ENCODE measurements around the gene DNLZ. TPM values are rescaled to one million over a fixed set of nuclear protein-coding genes. Genes with fewer than 3 reads are reported as not detected.

The DNLZ gene
- polyA plus RNA-seq, 2 of the 4 experiments (the other 2 are of a cell fraction), result 8.0 to 19.9 TPM

- TF ChIP-seq FOSL2 (IDR thresholded peaks at IDR 0.05), result no peak
- TF ChIP-seq FOSL2 (CRISPR knock-in tag; IDR thresholded peaks at IDR 0.05), result no peak
- no peak for TF ChIP-seq KDM1A (IDR thresholded peaks at IDR 0.05; ENCODE audit: low read depth)
- no peak for TF ChIP-seq MAZ (IDR thresholded peaks at IDR 0.05; ENCODE audit: borderline replicate concordance, low read depth, low read length)
- TF ChIP-seq CHD2 (IDR thresholded peaks at IDR 0.05; ENCODE audit: low read length, partially characterized antibody), result no peak
- TF ChIP-seq NPAS2 (CRISPR knock-in tag; IDR thresholded peaks at IDR 0.05; ENCODE audit: borderline replicate concordance), result no peak
- TF ChIP-seq CTCF (IDR thresholded peaks at IDR 0.05), result no peak
Observed at GRCh38 chr9:136395345-136396218, 32.0 kb upstream of the DNLZ start (continued).

GRCh38 chr9:136395020-136395340 is 31.4 kb upstream of the DNLZ start:
- H3K4me1 ChIP-seq, result peaks cover 9% of the 10 kb centered on the region; the same call in 2 of the 3 replicates
- H3K27ac ChIP-seq, result no peak overlapping the region
- no peak for DNase-seq (ENCODE audit: low read depth in 1 of 2, low spot score in 1 of 2)
- ChIA-PET CTCF (interaction anchor here (0.6 to 8.9 kb wide), 5 partner anchors 9 to 50 kb away, joined by 3 to 100 read pairs (median 4); no protein-coding TSS in a partner anchor), POLR2A (no interaction called here)
- ATAC-seq, result no peak
- H3K4me2 ChIP-seq, result no peak overlapping the region
- no peak for TF ChIP-seq EHF (CRISPR knock-in tag; IDR thresholded peaks at IDR 0.05)
- no peak for TF ChIP-seq RFX5 (IDR thresholded peaks at IDR 0.05)
- TF ChIP-seq BHLHE40 (IDR thresholded peaks at IDR 0.05; ENCODE audit: low read depth, low read length), result no peak
- TF ChIP-seq MAZ (IDR thresholded peaks at IDR 0.05; ENCODE audit: borderline replicate concordance, low read depth, low read length), result no peak
- TF ChIP-seq PBX3 (IDR thresholded peaks at IDR 0.05), result no peak
- TF ChIP-seq, protein P1, sequence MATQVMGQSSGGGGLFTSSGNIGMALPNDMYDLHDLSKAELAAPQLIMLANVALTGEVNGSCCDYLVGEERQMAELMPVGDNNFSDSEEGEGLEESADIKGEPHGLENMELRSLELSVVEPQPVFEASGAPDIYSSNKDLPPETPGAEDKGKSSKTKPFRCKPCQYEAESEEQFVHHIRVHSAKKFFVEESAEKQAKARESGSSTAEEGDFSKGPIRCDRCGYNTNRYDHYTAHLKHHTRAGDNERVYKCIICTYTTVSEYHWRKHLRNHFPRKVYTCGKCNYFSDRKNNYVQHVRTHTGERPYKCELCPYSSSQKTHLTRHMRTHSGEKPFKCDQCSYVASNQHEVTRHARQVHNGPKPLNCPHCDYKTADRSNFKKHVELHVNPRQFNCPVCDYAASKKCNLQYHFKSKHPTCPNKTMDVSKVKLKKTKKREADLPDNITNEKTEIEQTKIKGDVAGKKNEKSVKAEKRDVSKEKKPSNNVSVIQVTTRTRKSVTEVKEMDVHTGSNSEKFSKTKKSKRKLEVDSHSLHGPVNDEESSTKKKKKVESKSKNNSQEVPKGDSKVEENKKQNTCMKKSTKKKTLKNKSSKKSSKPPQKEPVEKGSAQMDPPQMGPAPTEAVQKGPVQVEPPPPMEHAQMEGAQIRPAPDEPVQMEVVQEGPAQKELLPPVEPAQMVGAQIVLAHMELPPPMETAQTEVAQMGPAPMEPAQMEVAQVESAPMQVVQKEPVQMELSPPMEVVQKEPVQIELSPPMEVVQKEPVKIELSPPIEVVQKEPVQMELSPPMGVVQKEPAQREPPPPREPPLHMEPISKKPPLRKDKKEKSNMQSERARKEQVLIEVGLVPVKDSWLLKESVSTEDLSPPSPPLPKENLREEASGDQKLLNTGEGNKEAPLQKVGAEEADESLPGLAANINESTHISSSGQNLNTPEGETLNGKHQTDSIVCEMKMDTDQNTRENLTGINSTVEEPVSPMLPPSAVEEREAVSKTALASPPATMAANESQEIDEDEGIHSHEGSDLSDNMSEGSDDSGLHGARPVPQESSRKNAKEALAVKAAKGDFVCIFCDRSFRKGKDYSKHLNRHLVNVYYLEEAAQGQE (IDR thresholded peaks at IDR 0.05), result no peak
- TF ChIP-seq JUN (IDR thresholded peaks at IDR 0.05), result no peak
- no peak for TF ChIP-seq JUNB (IDR thresholded peaks at IDR 0.05)
- TF ChIP-seq CHD4 (IDR thresholded peaks at IDR 0.05; ENCODE audit: borderline replicate concordance), result no peak
- TF ChIP-seq, protein P2, sequence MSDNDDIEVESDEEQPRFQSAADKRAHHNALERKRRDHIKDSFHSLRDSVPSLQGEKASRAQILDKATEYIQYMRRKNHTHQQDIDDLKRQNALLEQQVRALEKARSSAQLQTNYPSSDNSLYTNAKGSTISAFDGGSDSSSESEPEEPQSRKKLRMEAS (IDR thresholded peaks at IDR 0.05), result no peak
- no peak overlapping the region for H3K4me3 ChIP-seq
- 92% methylated on average over 12 of the region's 13 CpGs for WGBS (ENCODE audit: missing lambda C conversion rate)
- no peaks in the 10 kb centered on the region for H3K9me3 ChIP-seq
- FAIRE-seq, result no peak

Measured in A549 (cell line).